Activated CD8-positive, alpha-beta T cell treated with anti-CD3 and anti-CD28 coated beads for 36 hours (primary cell): ENCODE results near the gene CDK5RAP2. TPM values are rescaled to one million over a fixed set of nuclear protein-coding genes. Genes with fewer than 3 reads are reported as not detected.
A peak's percentile ranks its signal among the peaks of the same experiment; 100 is the strongest.

Source experiments
- ATAC-seq: fragments of 200-7000 bp; cut with Tn5 transposase; one replicate; pipeline ENCODE4 v1.10.0; 2021; ENCODE audit warnings: mild to moderate bottlenecking, moderate library complexity
- CTCF ChIA-PET: fragments of 350-600 bp; sonication (Branson Sonifier 250); formaldehyde crosslinking; loops from one replicate; lab custom pipeline; 2021; ENCODE audit warnings: antibody characterized with exemption; lab: Charles Lee
- POLR2A ChIA-PET: fragments of 350-600 bp; sonication (Branson Sonifier 250); formaldehyde crosslinking; loops from one replicate; lab custom pipeline; 2021; ENCODE audit warnings: antibody characterized with exemption; lab: Charles Lee
- DNase-seq: peaks from one replicate; pipeline ENCODE4 v3.0.0-alpha.2; 2020
- H3K27ac Mint-ChIP-seq: one replicate; pipeline ENCODE4 v1.8.0; 2021; ENCODE audit warnings: mild to moderate bottlenecking, mixed read lengths
- H3K27me3 Mint-ChIP-seq: one replicate; pipeline ENCODE4 v1.8.0; 2021; ENCODE audit warnings: mixed read lengths
- H3K36me3 Mint-ChIP-seq: one replicate; pipeline ENCODE4 v1.8.0; 2021; ENCODE audit warnings: low read depth, mixed read lengths
- H3K4me1 Mint-ChIP-seq: one replicate; pipeline ENCODE4 v1.8.0; 2021; ENCODE audit warnings: low read depth, mixed read lengths
- H3K4me3 Mint-ChIP-seq: one replicate; pipeline ENCODE4 v1.8.0; 2021; ENCODE audit warnings: mild to moderate bottlenecking, moderate library complexity, mixed read lengths
- H3K9me3 Mint-ChIP-seq: one replicate; pipeline ENCODE4 v1.8.0; 2021; ENCODE audit warnings: mixed read lengths
- intact Hi-C: fragments of 100-400 bp; cut with micrococcal nuclease; formaldehyde crosslinking; loops from one replicate; pipeline ENCODE4 v1.10.0; 2022
- total RNA-seq, 2 experiments: library from RNA; stranded (reverse); gene quantifications; one replicate each; pipeline ENCODE4 v1.2.3, GENCODE V29; 2021
- TF ChIP-seq, protein P1 (sequence below): fragments of 200-600 bp; IDR thresholded peaks from one replicate; pipeline ENCODE4 v1.8.0; 2022; ENCODE audit warnings: antibody characterized with exemption, mild to moderate bottlenecking

The CDK5RAP2 gene
- total RNA-seq, 2 experiments from 2014 or later, result 61.5 to 67.6 TPM

DNA sequence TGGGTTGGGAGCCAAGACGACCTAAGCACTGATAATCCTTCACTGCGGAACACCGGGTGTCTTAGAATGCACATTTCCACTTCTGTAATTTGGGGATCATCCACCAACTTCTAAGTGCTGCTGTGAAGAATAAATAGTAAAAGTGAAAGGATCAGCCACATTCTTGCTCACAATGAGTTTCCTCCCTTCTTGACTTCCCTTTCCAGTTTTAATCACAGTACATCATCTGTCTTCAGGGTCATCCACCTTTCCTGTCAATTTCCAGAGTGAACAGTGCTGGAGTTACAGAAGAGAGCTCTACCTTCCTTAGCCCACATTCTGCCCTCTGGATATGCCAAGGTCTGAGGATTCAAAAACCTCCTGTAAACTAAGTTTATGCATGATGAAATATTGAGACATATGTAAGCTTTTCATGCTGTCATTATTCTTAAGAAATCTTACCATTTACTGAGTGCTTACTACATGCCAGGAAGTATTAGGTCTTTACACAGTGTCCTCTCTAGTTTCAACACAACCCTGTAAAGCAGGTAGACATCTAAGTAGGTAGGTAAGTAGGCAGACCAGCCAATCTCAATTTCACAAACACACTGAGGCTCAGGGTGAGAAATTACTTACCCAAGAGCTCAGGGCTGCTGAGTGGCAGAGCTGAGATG, 105.2 kb downstream of the CDK5RAP2 start:
- intact Hi-C loops, result no loop called here
- no peaks in the 10 kb centered on the region for H3K9me3 Mint-ChIP-seq
- peaks cover 38% of the 10 kb centered on the region for H3K36me3 Mint-ChIP-seq
- ATAC-seq (no peak), DNase-seq (no peak)
- TF ChIP-seq, protein P1, sequence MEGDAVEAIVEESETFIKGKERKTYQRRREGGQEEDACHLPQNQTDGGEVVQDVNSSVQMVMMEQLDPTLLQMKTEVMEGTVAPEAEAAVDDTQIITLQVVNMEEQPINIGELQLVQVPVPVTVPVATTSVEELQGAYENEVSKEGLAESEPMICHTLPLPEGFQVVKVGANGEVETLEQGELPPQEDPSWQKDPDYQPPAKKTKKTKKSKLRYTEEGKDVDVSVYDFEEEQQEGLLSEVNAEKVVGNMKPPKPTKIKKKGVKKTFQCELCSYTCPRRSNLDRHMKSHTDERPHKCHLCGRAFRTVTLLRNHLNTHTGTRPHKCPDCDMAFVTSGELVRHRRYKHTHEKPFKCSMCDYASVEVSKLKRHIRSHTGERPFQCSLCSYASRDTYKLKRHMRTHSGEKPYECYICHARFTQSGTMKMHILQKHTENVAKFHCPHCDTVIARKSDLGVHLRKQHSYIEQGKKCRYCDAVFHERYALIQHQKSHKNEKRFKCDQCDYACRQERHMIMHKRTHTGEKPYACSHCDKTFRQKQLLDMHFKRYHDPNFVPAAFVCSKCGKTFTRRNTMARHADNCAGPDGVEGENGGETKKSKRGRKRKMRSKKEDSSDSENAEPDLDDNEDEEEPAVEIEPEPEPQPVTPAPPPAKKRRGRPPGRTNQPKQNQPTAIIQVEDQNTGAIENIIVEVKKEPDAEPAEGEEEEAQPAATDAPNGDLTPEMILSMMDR, result no peak
- CTCF ChIA-PET, result no interaction called here
- POLR2A ChIA-PET, result no interaction called here
- peak overlapping the region; percentile 21 for H3K27ac Mint-ChIP-seq
- no peaks in the 10 kb centered on the region for H3K4me1 Mint-ChIP-seq
- H3K27me3 Mint-ChIP-seq, result no peaks in the 10 kb centered on the region
- no peak overlapping the region for H3K4me3 Mint-ChIP-seq

DNA sequence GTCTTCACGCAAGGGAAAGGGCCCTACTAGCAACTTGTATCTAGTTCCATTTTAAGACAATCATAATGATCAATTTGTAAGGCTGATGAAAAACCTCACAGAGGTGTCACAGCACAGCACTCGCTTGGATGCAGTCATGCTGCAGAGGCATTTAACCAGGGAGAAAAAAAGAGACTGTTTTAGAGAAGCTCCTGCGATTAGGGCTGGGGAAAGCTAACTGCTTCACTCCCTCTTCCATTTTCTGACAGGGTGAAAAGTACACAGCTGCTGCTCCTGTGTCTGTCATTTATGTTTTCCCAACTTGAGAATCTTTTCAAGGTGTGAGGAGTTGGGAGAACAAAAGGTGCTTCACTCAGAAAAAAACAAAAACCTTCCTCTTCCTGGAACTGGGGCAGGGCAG, 106.4 kb downstream of the CDK5RAP2 start:
- DNase-seq (no peak), ATAC-seq (no peak)
- POLR2A ChIA-PET, result no interaction called here
- Mint-ChIP-seq H3K36me3 (peaks cover 39% of the 10 kb centered on the region), H3K9me3 (no peaks in the 10 kb centered on the region), H3K27ac (no peak overlapping the region), H3K4me3 (no peak overlapping the region), H3K27me3 (no peaks in the 10 kb centered on the region), H3K4me1 (no peaks in the 10 kb centered on the region)
- CTCF ChIA-PET, result no interaction called here
- intact Hi-C loops, result no loop called here
- TF ChIP-seq, protein P1, result no peak

DNA sequence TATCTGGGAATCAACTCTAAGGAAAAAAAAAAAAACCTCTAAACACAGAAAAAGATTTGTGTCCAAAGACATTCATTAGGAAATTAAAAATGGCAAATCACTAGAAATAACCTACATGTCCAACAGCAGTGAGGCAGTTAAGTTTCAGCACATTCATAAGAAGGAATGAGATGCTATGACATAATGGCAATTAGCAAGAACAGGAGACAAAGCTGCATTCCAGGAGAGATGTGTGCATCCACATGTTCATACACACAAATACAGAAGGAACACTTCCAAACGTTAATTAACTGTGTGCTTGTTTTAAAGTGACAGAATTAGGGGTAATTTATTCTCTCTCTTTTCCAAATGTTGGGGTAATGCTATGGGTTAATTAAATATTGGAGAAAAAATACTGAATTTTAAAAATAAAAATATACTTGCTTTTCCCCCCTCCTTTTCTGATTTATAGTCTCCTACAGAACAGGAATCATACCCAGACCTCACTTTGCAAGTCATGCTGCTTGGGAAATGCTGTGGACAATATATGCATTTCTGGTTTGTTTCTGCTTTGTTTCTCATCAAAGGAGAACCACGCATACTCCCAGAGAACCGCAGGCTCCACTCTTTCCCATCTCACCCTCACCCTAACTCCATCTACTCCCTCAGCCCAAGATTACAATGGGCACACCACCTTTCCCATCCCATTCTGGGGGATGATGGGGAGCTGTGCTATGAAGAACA, 114.1 kb downstream of the CDK5RAP2 start:
- TF ChIP-seq, protein P1, result no peak
- Mint-ChIP-seq H3K27me3 (no peaks in the 10 kb centered on the region), H3K36me3 (peaks cover 25% of the 10 kb centered on the region), H3K4me1 (no peaks in the 10 kb centered on the region), H3K4me3 (no peak overlapping the region), H3K27ac (no peak overlapping the region), H3K9me3 (no peaks in the 10 kb centered on the region)
- DNase-seq (no peak), ATAC-seq (no peak)
- ChIA-PET POLR2A (no interaction called here), CTCF (no interaction called here)
- intact Hi-C loops, result no loop called here

DNA sequence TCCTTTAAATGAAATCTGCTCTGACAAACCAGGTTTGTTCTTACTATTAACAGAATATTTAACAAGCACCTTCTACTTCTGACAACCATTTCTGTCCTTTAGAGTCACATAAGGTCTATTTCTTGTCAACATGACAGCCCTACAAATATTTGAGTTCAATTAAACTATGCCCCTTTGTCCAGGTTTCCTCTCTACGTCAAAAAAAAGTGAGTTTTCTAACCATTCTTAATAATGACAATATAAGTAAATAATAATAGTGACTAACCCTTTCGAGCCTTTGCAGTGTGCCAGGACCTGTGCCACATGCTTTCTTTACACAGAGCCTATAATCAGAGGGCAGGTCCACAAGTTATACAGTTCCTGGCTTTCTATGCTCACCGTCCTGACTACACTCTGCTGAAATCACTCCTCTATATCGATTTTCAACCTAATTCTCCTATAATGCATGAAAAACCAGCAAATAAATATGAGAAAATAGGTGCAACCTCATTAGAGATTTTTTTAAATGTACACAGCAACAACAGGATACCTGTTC, 115.0 kb downstream of the CDK5RAP2 start:
- ChIA-PET CTCF (no interaction called here), POLR2A (no interaction called here)
- Mint-ChIP-seq H3K36me3 (peaks cover 30% of the 10 kb centered on the region), H3K27ac (no peak overlapping the region), H3K4me1 (no peaks in the 10 kb centered on the region), H3K27me3 (no peaks in the 10 kb centered on the region), H3K9me3 (no peaks in the 10 kb centered on the region), H3K4me3 (no peak overlapping the region)
- no peak for ATAC-seq
- TF ChIP-seq, protein P1, result no peak
- intact Hi-C loops, result no loop called here
- DNase-seq, result no peak
